Measurements from ENCODE around the gene HNRNPA2B1.
"Not testable (repeated sequence)": the region's sequence is repeated elsewhere in the genome, so short reads cannot be mapped to it uniquely, and the experiment has no call there.

The HNRNPA2B1 gene

DNA sequence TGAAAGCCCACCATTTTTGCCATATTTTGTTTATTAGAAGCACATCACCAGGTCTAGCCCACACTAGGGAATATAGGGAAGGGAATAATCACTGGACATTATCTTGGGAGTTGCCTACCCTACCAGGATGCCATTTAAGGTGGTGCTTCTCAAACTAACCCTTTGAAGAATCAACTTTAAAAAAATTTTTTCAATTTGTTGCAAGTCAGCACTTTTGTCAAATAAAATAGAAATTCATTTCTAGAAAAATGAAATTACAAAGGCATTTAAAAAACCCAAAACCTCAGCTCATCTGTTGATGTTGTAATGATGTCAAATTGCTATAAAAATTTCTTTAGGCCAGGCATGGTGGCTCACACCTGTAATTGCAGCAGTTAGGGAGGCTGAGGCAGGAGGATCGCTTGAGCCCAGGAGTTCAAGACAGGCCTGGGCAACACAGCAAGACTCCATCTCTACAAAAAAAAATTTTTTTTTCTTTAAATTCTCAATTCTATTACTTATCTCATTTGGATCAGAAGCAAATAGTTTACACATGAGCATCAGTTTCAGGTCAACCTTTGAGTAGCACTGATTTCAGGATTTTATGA is 51.1 kb downstream of the HNRNPA2B1 start:
- Histone ChIP-seq H3K4me2 (ENCODE audit: low read length, poor library complexity, severe bottlenecking) (no peak overlapping the region), H2BK120ac (ENCODE audit: low read depth, low read length) (no peak overlapping the region), H3K9ac (ENCODE audit: low read length) (no peak overlapping the region), H3K9me3 (ENCODE audit: control insufficient read depth, low read length) (peaks cover 4% of the 10 kb centered on the region), H2BK5ac (ENCODE audit: low read depth, low read length, poor library complexity, severe bottlenecking) (no peak overlapping the region), H2AK5ac (ENCODE audit: low read length, severe bottlenecking) (no peak overlapping the region), H3K79me1 (replicated peaks; ENCODE audit: low read length, poor library complexity, severe bottlenecking) (peaks cover 3% of the 10 kb centered on the region), H3K14ac (ENCODE audit: low read length in 2 of 2) (no peak overlapping the region), H4K8ac (ENCODE audit: low read length) (no peak overlapping the region), H2AFZ (ENCODE audit: low read depth, low read length) (no peak overlapping the region), H2BK12ac (ENCODE audit: low read length in 2 of 2) (no peak overlapping the region), H2BK15ac (ENCODE audit: low read depth, poor library complexity, severe bottlenecking) (no peak overlapping the region), H3K36me3 (ENCODE audit: control insufficient read depth in 1 of 2, insufficient read depth in 2 of 2, low read depth in 1 of 2, low read length in 2 of 2) (no peaks in the 10 kb centered on the region), H3K23ac (ENCODE audit: low read length in 2 of 2) (no peak overlapping the region), H3K4me3 (ENCODE audit: insufficient read depth in 1 of 2, low read depth in 1 of 2, low read length in 2 of 2) (no peak overlapping the region), H4K91ac (ENCODE audit: low read length) (no peak overlapping the region), H3K27ac (ENCODE audit: low read length, poor library complexity, severe bottlenecking) (no peak overlapping the region), H3K4ac (ENCODE audit: low read depth in 1 of 2, low read length in 2 of 2) (no peak overlapping the region), H3K4me1 (ENCODE audit: control insufficient read depth, insufficient read depth, low read depth, low read length) (peaks cover 13% of the 10 kb centered on the region), H3K18ac (ENCODE audit: low read depth in 1 of 2, low read length in 2 of 2) (no peak overlapping the region), H3K27me3 (ENCODE audit: control insufficient read depth in 1 of 2, insufficient read depth in 1 of 2, low read length in 2 of 2) (peaks cover 0 to 44% of the 10 kb centered on the region in 2 experiments)
- 100% methylated on average over 1 of the region's 1 CpG for WGBS
- no peak for DNase-seq

GRCh38 chr7:26148307-26148700 is 52.2 kb downstream of the HNRNPA2B1 start:
- H3K4ac ChIP-seq (ENCODE audit: low read depth in 1 of 2, low read length in 2 of 2); H3K18ac ChIP-seq (ENCODE audit: low read depth in 1 of 2, low read length in 2 of 2); H2BK120ac ChIP-seq (ENCODE audit: low read depth, low read length); H3K14ac ChIP-seq (ENCODE audit: low read length in 2 of 2); H3K9me3 ChIP-seq (ENCODE audit: control insufficient read depth, low read length); H3K4me1 ChIP-seq (ENCODE audit: control insufficient read depth, insufficient read depth, low read depth, low read length); H3K27ac ChIP-seq (ENCODE audit: low read length, poor library complexity, severe bottlenecking); H2BK15ac ChIP-seq (ENCODE audit: low read depth, poor library complexity, severe bottlenecking); H3K36me3 ChIP-seq (ENCODE audit: control insufficient read depth in 1 of 2, insufficient read depth in 2 of 2, low read depth in 1 of 2, low read length in 2 of 2); H4K8ac ChIP-seq (ENCODE audit: low read length); H2AFZ ChIP-seq (ENCODE audit: low read depth, low read length); H2BK5ac ChIP-seq (ENCODE audit: low read depth, low read length, poor library complexity, severe bottlenecking); H3K4me2 ChIP-seq (ENCODE audit: low read length, poor library complexity, severe bottlenecking); H2BK12ac ChIP-seq (ENCODE audit: low read length in 2 of 2); H4K91ac ChIP-seq (ENCODE audit: low read length); H3K9ac ChIP-seq (ENCODE audit: low read length); H2AK5ac ChIP-seq (ENCODE audit: low read length, severe bottlenecking); H3K4me3 ChIP-seq (ENCODE audit: insufficient read depth in 1 of 2, low read depth in 1 of 2, low read length in 2 of 2); H3K79me1 ChIP-seq (replicated peaks; ENCODE audit: low read length, poor library complexity, severe bottlenecking); H3K23ac ChIP-seq (ENCODE audit: low read length in 2 of 2); DNase-seq: not testable (repeated sequence)
- 99% methylated on average over 25 of the region's 29 CpGs for WGBS
- H3K27me3 ChIP-seq (ENCODE audit: control insufficient read depth in 1 of 2, insufficient read depth in 1 of 2, low read length in 2 of 2), result peaks cover 0 to 32% of the 10 kb centered on the region in 2 experiments

DNA sequence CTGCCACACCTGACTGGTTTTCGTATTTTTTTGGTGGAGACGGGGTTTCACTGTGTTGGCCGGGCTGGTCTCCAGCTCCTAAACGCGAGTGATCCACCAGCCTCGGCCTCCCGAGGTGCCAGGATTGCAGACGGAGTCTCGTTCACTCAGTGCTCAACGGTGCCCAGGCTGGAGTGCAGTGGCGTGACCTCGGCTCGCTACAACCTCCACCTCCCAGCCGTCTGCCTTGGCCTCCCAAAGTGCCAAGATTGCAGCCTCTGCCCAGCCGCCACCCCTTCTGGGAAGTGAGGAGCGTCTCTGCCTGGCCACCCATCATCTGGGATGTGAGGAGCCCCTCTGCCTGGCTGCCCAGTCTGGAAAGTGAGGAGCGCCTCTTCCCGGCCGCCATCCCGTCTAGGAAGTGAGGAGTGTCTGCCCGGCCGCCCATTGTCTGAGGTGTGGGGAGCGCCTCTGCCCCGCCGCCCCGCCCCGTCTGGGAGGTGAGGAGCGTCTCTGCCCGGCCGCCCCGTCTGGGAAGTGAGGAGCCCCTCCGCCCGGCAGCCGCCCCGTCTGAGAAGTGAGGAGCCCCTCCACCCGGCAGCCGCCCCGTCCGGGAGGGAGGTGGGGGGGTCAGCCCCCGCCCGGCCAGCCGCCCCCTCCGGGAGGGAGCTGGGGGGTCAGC is 52.8 kb downstream of the HNRNPA2B1 start:
- not testable (repeated sequence) for H2AK5ac ChIP-seq (ENCODE audit: low read length, severe bottlenecking); H3K9me3 ChIP-seq (ENCODE audit: control insufficient read depth, low read length); H3K18ac ChIP-seq (ENCODE audit: low read depth in 1 of 2, low read length in 2 of 2); H3K36me3 ChIP-seq (ENCODE audit: control insufficient read depth in 1 of 2, insufficient read depth in 2 of 2, low read depth in 1 of 2, low read length in 2 of 2); H3K4me2 ChIP-seq (ENCODE audit: low read length, poor library complexity, severe bottlenecking); DNase-seq; H3K14ac ChIP-seq (ENCODE audit: low read length in 2 of 2); H3K9ac ChIP-seq (ENCODE audit: low read length); H3K4me1 ChIP-seq (ENCODE audit: control insufficient read depth, insufficient read depth, low read depth, low read length); H3K27ac ChIP-seq (ENCODE audit: low read length, poor library complexity, severe bottlenecking); H2BK5ac ChIP-seq (ENCODE audit: low read depth, low read length, poor library complexity, severe bottlenecking); H2BK15ac ChIP-seq (ENCODE audit: low read depth, poor library complexity, severe bottlenecking); H3K4me3 ChIP-seq (ENCODE audit: insufficient read depth in 1 of 2, low read depth in 1 of 2, low read length in 2 of 2); H4K8ac ChIP-seq (ENCODE audit: low read length); H4K91ac ChIP-seq (ENCODE audit: low read length); H3K23ac ChIP-seq (ENCODE audit: low read length in 2 of 2); H3K79me1 ChIP-seq (replicated peaks; ENCODE audit: low read length, poor library complexity, severe bottlenecking); H2BK120ac ChIP-seq (ENCODE audit: low read depth, low read length); H3K4ac ChIP-seq (ENCODE audit: low read depth in 1 of 2, low read length in 2 of 2); H2BK12ac ChIP-seq (ENCODE audit: low read length in 2 of 2); H2AFZ ChIP-seq (ENCODE audit: low read depth, low read length)
- 96% methylated on average over 30 of the region's 43 CpGs for WGBS
- H3K27me3 ChIP-seq (ENCODE audit: control insufficient read depth in 1 of 2, insufficient read depth in 1 of 2, low read length in 2 of 2), result peaks cover 0 to 27% of the 10 kb centered on the region in 2 experiments

DNA sequence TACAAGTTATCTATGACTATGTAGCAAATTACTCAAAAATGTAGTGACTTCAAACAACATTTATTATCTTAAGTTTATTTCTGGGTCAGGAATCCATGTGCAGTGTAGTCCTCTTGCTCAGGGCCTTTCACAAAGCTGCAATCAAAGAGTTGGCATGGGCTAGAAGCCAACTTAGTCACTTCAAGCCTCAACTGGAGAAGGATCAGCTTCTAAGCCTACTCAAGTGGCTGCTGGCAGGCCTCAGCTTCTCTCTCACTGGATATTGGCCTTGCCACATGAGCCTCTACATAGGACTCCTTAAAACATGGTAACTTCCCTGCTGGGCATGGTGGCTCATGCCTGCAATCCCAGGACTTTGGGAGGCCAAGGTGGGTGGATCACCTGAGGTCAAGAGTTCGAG is 53.5 kb downstream of the HNRNPA2B1 start:
- no peak for DNase-seq
- Histone ChIP-seq H3K79me1 (replicated peaks; ENCODE audit: low read length, poor library complexity, severe bottlenecking) (peaks cover 3% of the 10 kb centered on the region), H3K36me3 (ENCODE audit: control insufficient read depth in 1 of 2, insufficient read depth in 2 of 2, low read depth in 1 of 2, low read length in 2 of 2) (no peaks in the 10 kb centered on the region), H3K4ac (ENCODE audit: low read depth in 1 of 2, low read length in 2 of 2) (no peak overlapping the region), H3K4me1 (ENCODE audit: control insufficient read depth, insufficient read depth, low read depth, low read length) (peaks cover 4% of the 10 kb centered on the region), H3K9me3 (ENCODE audit: control insufficient read depth, low read length) (peaks cover 4% of the 10 kb centered on the region), H4K8ac (ENCODE audit: low read length) (no peak overlapping the region), H3K4me2 (ENCODE audit: low read length, poor library complexity, severe bottlenecking) (no peak overlapping the region), H4K91ac (ENCODE audit: low read length) (no peak overlapping the region), H3K4me3 (ENCODE audit: insufficient read depth in 1 of 2, low read depth in 1 of 2, low read length in 2 of 2) (no peak overlapping the region), H2BK120ac (ENCODE audit: low read depth, low read length) (no peak overlapping the region), H2BK12ac (ENCODE audit: low read length in 2 of 2) (no peak overlapping the region), H3K9ac (ENCODE audit: low read length) (no peak overlapping the region), H2AFZ (ENCODE audit: low read depth, low read length) (no peak overlapping the region), H3K23ac (ENCODE audit: low read length in 2 of 2) (no peak overlapping the region), H3K18ac (ENCODE audit: low read depth in 1 of 2, low read length in 2 of 2) (no peak overlapping the region), H3K27ac (ENCODE audit: low read length, poor library complexity, severe bottlenecking) (no peak overlapping the region), H3K14ac (ENCODE audit: low read length in 2 of 2) (no peak overlapping the region), H3K27me3 (ENCODE audit: control insufficient read depth in 1 of 2, insufficient read depth in 1 of 2, low read length in 2 of 2) (peaks cover 0 to 26% of the 10 kb centered on the region in 2 experiments), H2AK5ac (ENCODE audit: low read length, severe bottlenecking) (no peak overlapping the region), H2BK5ac (ENCODE audit: low read depth, low read length, poor library complexity, severe bottlenecking) (no peak overlapping the region), H2BK15ac (ENCODE audit: low read depth, poor library complexity, severe bottlenecking) (no peak overlapping the region)
- 67% methylated on average over 1 of the region's 1 CpG for whole genome bisulfite sequencing

Measured in mesenchymal stem cell (in vitro differentiated cells and primary cell).